Lower leg skin (tissue), 3 donors: ENCODE measurements around the gene LHFPL5.

Source experiments
- CTCF ChIP-seq, 3 donors: fragments of 450-650 bp; IDR thresholded peaks; one replicate each; pipeline ENCODE4 v1.5.1; 2016; ENCODE audit warnings: antibody characterized with exemption in 3 of 3, mild to moderate bottlenecking in 3 of 3, moderate library complexity in 2 of 3
- POLR2A ChIP-seq, 2 donors: fragments of 450-650 bp; IDR thresholded peaks; one replicate each; pipeline ENCODE4 v1.6.1; 2016 to 2017; ENCODE audit warnings: antibody characterized with exemption in 2 of 2, mild to moderate bottlenecking in 1 of 2, moderate library complexity in 1 of 2

GRCh38 chr6:35798706-35799105 is 6.4 kb upstream of the LHFPL5 start:
- TF ChIP-seq CTCF (IDR thresholded peaks at IDR 0.05), result no peak
- TF ChIP-seq POLR2A (IDR thresholded peaks at IDR 0.05), result no peak
